PC-9 (cell line): Measurements from ENCODE around the gene DOCK4.

Experiments
- CTCF ChIP-seq: fragments of 200-600 bp; sonication (generic); conservative IDR thresholded peaks from 2 replicates; pipeline ENCODE4 v1.6.1; 2017; ENCODE audit warnings: mixed run types, antibody characterized with exemption, mild to moderate bottlenecking, moderate library complexity
- EZH2 ChIP-seq: fragments of 200-600 bp; sonication (generic); IDR thresholded peaks from 2 replicates; pipeline ENCODE4 v1.8.0; 2017; ENCODE audit warnings: antibody characterized with exemption, low read depth

- TF ChIP-seq CTCF (no peak), EZH2 (no peak)
Measured at GRCh38 chr7:111980725-111981124, 225.5 kb downstream of the DOCK4 start.
